ENCODE results near the gene CSAD. TPM values are rescaled to one million over a fixed set of nuclear protein-coding genes. Genes with fewer than 3 reads are reported as not detected.

CSAD gene
- polyA plus RNA-seq (2011; rRNA removed), result 18.9 and 21.6 TPM in 2 replicates
- polyA minus RNA-seq (2011; rRNA and poly(A)+ RNA removed), result 10.2 and 10.5 TPM in 2 replicates

- Histone ChIP-seq H3K9me3 (ENCODE audit: control insufficient read depth, insufficient read depth, low read length) (no peaks in the 10 kb centered on the region), H3K27me3 (ENCODE audit: control insufficient read depth, insufficient read depth, low read length) (no peaks in the 10 kb centered on the region), H3K27ac (ENCODE audit: low read depth, low read length) (peak within 1 kb of the TSS; percentile 95), H3K4me3 (ENCODE audit: low read depth, low read length) (peak within 1 kb of the TSS; percentile 78)
- TF ChIP-seq, protein P1, sequence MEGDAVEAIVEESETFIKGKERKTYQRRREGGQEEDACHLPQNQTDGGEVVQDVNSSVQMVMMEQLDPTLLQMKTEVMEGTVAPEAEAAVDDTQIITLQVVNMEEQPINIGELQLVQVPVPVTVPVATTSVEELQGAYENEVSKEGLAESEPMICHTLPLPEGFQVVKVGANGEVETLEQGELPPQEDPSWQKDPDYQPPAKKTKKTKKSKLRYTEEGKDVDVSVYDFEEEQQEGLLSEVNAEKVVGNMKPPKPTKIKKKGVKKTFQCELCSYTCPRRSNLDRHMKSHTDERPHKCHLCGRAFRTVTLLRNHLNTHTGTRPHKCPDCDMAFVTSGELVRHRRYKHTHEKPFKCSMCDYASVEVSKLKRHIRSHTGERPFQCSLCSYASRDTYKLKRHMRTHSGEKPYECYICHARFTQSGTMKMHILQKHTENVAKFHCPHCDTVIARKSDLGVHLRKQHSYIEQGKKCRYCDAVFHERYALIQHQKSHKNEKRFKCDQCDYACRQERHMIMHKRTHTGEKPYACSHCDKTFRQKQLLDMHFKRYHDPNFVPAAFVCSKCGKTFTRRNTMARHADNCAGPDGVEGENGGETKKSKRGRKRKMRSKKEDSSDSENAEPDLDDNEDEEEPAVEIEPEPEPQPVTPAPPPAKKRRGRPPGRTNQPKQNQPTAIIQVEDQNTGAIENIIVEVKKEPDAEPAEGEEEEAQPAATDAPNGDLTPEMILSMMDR (IDR thresholded peaks at IDR 0.05; ENCODE audit: low read depth, low read length), result no peak
- DNase-seq (ENCODE audit: low read depth, low spot score), result peak; percentile 94
- CTCF ChIA-PET, result interaction anchor here (0.6 to 3.0 kb wide), 11 partner anchors 9 to 312 kb away, joined by 3 to 26 read pairs (median 5); partner anchors contain the start of gene AAAS
- POLR2A ChIA-PET, result interaction anchor here (0.6 to 2.4 kb wide), 20 partner anchors 8 to 325 kb away, joined by 3 to 16 read pairs (median 4); partner anchors contain the start of genes PFDN5 and SPRYD3
Observed at GRCh38 chr12:53180220-53180930, at the start of gene CSAD, which contains the start of gene ZNF740. TSS of gene CSAD (minus strand) at chr12:53180925. CDS start at chr12:53173470, 7,455 bp downstream. TSS of gene ZNF740 (plus strand) at chr12:53180722. CDS start at chr12:53181984, 1,262 bp downstream.

DNA sequence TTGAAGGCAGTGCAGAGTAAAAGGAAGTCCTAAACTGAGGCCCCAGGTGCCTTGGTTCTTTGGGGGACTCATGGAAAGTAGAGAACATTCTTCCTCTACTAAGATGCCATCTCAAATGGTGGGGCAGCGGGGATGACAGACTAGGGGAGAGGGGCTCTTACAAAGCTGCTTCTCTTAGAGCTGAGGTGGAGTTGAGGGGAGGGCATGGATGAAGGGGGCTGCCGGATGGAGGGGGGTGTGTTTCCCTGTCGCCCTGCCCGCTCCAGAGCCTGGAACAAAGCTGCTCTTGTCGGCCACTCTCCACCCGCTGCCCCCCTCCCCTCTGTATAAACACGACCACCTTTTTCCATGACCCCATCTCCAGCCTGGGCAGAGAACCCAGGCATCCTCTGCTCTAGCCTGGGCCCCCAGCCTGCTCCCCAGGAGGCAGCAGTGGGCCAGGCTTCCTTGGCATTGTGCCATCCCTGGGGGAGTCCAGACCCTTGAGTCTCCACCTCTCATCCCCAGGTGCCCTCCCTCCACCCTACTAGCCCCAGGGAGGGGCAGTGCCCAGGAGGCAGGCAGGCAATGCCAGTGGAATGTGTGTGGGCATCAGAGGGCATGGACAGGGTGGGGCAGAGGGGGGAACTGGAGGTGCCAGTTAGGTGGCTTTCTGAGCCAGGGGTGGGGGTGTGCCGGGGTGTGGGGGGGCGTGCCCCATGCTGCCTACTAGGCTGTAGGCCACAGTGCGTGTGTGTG lies 49.6 kb upstream of the CSAD start:
- ChIA-PET POLR2A (no interaction called here), CTCF (interaction anchor here (1.4 kb wide), 1 partner anchor 91 kb away, joined by 5 read pairs; the partner anchor contains the start of gene AAAS)
- H3K27ac ChIP-seq (ENCODE audit: low read depth, low read length), result no peak overlapping the region
- H3K27me3 ChIP-seq (ENCODE audit: control insufficient read depth, insufficient read depth, low read length), result no peaks in the 10 kb centered on the region
- H3K9me3 ChIP-seq (ENCODE audit: control insufficient read depth, insufficient read depth, low read length), result no peaks in the 10 kb centered on the region
- TF ChIP-seq, protein P1 (IDR thresholded peaks at IDR 0.05; ENCODE audit: low read depth, low read length), result no peak
- no peak for DNase-seq (ENCODE audit: low read depth, low spot score)
- no peak overlapping the region for H3K4me3 ChIP-seq (ENCODE audit: low read depth, low read length)

GRCh38 chr12:53229454-53229853 lies 48.7 kb upstream of the CSAD start:
- TF ChIP-seq, protein P1 (IDR thresholded peaks at IDR 0.05; ENCODE audit: low read depth, low read length), result no peak
- CTCF ChIA-PET, result interaction anchor here (0.7 to 1.4 kb wide), 2 partner anchors 16 to 92 kb away, joined by 3 to 5 read pairs; partner anchors contain the start of gene AAAS
- no peak for DNase-seq (ENCODE audit: low read depth, low spot score)
- Histone ChIP-seq H3K27me3 (ENCODE audit: control insufficient read depth, insufficient read depth, low read length) (no peaks in the 10 kb centered on the region), H3K27ac (ENCODE audit: low read depth, low read length) (no peak overlapping the region), H3K4me3 (ENCODE audit: low read depth, low read length) (no peak overlapping the region), H3K9me3 (ENCODE audit: control insufficient read depth, insufficient read depth, low read length) (no peaks in the 10 kb centered on the region)
- POLR2A ChIA-PET, result no interaction called here

DNA sequence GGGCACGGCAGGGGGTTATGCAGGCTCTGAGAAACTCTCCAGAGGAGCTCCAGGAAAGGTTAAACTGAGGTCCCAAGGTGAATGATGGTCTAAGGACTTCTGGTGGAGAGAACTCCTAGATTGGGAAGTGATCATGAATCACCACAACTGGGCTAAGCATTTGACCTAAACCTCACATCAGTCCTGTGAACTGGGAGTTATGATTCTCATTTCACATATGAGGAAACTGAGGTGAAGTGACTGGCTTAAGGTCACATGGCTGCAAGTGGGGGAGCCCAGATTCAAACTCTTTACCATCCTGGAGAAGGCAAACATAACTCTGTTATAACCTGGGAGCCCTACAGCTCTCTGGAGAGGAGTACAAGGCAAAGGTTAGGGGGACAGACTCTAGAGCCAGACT lies 47.1 kb upstream of the CSAD start:
- TF ChIP-seq, protein P1 (IDR thresholded peaks at IDR 0.05; ENCODE audit: low read depth, low read length), result no peak
- no peak for DNase-seq (ENCODE audit: low read depth, low spot score)
- Histone ChIP-seq H3K4me3 (ENCODE audit: low read depth, low read length) (no peak overlapping the region), H3K27me3 (ENCODE audit: control insufficient read depth, insufficient read depth, low read length) (no peaks in the 10 kb centered on the region), H3K9me3 (ENCODE audit: control insufficient read depth, insufficient read depth, low read length) (no peaks in the 10 kb centered on the region), H3K27ac (ENCODE audit: low read depth, low read length) (no peak overlapping the region)
- POLR2A ChIA-PET, result no interaction called here
- CTCF ChIA-PET, result no interaction called here
